Adrenal gland (tissue), 12 donors: ENCODE data around the gene CYP26A1. TPM values are rescaled to one million over a fixed set of nuclear protein-coding genes. Genes with fewer than 3 reads are reported as not detected.

ENCODE experiments used
- DNase-seq, 7 donors: peaks; one replicate each; pipeline ENCODE4 v3.0.0-alpha.2; 2019 to 2020
- H3K27ac ChIP-seq, 5 donors: fragments of 200-600 bp; sonication (generic) in 4 of 5; 1 replicate in 3 of 5; 2 replicates in 2 of 5; pipeline versions ENCODE4 v1.5.1 to v1.8.0; 2016 to 2020; ENCODE audit warnings: mild to moderate bottlenecking in 1 of 5
- H3K27me3 ChIP-seq: fragments of 200-600 bp; 2 replicates; pipeline ENCODE4 v1.8.0; 2021
- H3K36me3 ChIP-seq, 2 donors: fragments of 200-600 bp; replicated peaks in 1 of 2; 1 replicate in 1 of 2; 2 replicates in 1 of 2; pipeline versions ENCODE4 v1.5.1 to v1.8.0; 2018 to 2022
- H3K4me1 ChIP-seq, 2 donors: fragments of 200-600 bp; replicated peaks in 1 of 2; 1 replicate in 1 of 2; 2 replicates in 1 of 2; pipeline versions ENCODE4 v1.5.1 to v1.8.0; 2018 to 2021
- H3K4me3 ChIP-seq, 4 donors: fragments of 200-600 bp; sonication (generic) in 3 of 4; one replicate each; pipeline ENCODE4 v1.5.1; 2016 to 2018
- H3K9me3 ChIP-seq, 3 donors: fragments of 200-600 bp; sonication (generic) in 1 of 3; replicated peaks in 1 of 3; 1 replicate in 2 of 3; 2 replicates in 1 of 3; pipeline versions ENCODE4 v1.5.1 to v1.8.0; 2016 to 2021
- CTCF ChIP-seq, 6 experiments: fragments of 450-650 bp in 4 of 6; fragments of 200-600 bp in 2 of 6; sonication (generic) in 1 of 6; IDR thresholded peaks; 1 replicate in 5 of 6; 2 replicates in 1 of 6; pipeline versions ENCODE4 v1.5.1 to v1.8.0; 2016 to 2021; ENCODE audit warnings: antibody characterized with exemption in 6 of 6, mild to moderate bottlenecking in 2 of 6, moderate library complexity in 1 of 6
- POLR2A ChIP-seq, 2 donors: fragments of 450-650 bp; IDR thresholded peaks; one replicate each; pipeline ENCODE4 v1.6.1; 2017; ENCODE audit warnings: antibody characterized with exemption in 2 of 2, mild to moderate bottlenecking in 2 of 2, moderate library complexity in 1 of 2
- WGBS, 4 donors: extraction: QIAGEN DNeasy Blood & Tissue Kit in 2 of 4; methylation state at CpG; one replicate each; pipeline versions ENCODE4 v1.1.5 to v1.1.7; 2013 to 2017; 5-methylcytosine and 5-hydroxymethylcytosine counted together
- intact Hi-C, 2 donors: fragments of 100-400 bp; cut with DNase I; formaldehyde crosslinking; loops; one replicate each; pipeline versions ENCODE4 v1.14.1 to v1.15.0; 2022 to 2023
- polyA plus RNA-seq, 3 donors: library from polyadenylated mRNA; stranded (reverse); fragments of 200-250 nt in 2 of 3; fragments of 350-450 nt in 1 of 3; fragmentation: Illumina TruSeq in 1 of 3; extraction: RNeasy Lipid Tissue Mini Kit (QIAGEN cat#74804) in 1 of 3; gene quantifications; one replicate each; pipeline ENCODE4 v1.2.3, GENCODE V29; 2013 to 2014
- total RNA-seq, 9 donors: library from RNA; depleted of rRNA in 4 of 9; stranded (reverse); fragments of >200 nt in 4 of 9; fragments of 120-200 nt in 1 of 9; fragmentation: NEBNext Ultra II Directional in 1 of 9; extraction: Animal tissue kit (Norgen Biotek cat#: 25700) in 1 of 9; gene quantifications; one replicate each; pipeline versions ENCODE4 v1.1.0 to v1.2.4, GENCODE V29; 2013 to 2023
- donor health status: healthy with polysubstance abuse.
- donor health status: Bipolar disorder and iron deficiency.
- donor health status: DM: yes; HTN: yes; CAD: no.
- donor health status: DM: no; HTN: no; CAD: no.
- donor health status: DM: no; HTN: no; CAD: no.
- donor health status: DM: yes; HTN: yes; CAD: no.

Gene CYP26A1
- total and polyA plus RNA-seq, 12 donors = 0.06 to 4.2 (median 0.42) TPM; not detected in 4

GRCh38 chr10:93064874-93065660, 8.6 kb upstream of the CYP26A1 start:
- TF ChIP-seq POLR2A (IDR thresholded peaks at IDR 0.05) (no peak), CTCF (IDR thresholded peaks at IDR 0.05) (no peak)
- H3K4me1 ChIP-seq = peaks cover 0 to 18% of the 10 kb centered on the region in 2 donors
- H3K27ac ChIP-seq = no peak overlapping the region
- H3K9me3 ChIP-seq = no peaks in the 10 kb centered on the region
- DNase-seq = no peak
- H3K27me3 ChIP-seq = peaks cover 62% of the 10 kb centered on the region
- 79 to 88% (median 85%) methylated on average over 10 to 12 of the region's 12 CpGs for WGBS, 4 donors
- intact Hi-C loops = no loop called here
- H3K4me3 ChIP-seq = no peak overlapping the region
- no peaks in the 10 kb centered on the region for H3K36me3 ChIP-seq

GRCh38 chr10:93065675-93066543, 7.8 kb upstream of the CYP26A1 start:
- no peak for DNase-seq
- Histone ChIP-seq H3K27me3 (peaks cover 62% of the 10 kb centered on the region), H3K4me3 (no peak overlapping the region), H3K27ac (no peak overlapping the region), H3K4me1 (peaks cover 0 to 18% of the 10 kb centered on the region in 2 donors), H3K36me3 (no peaks in the 10 kb centered on the region), H3K9me3 (no peaks in the 10 kb centered on the region)
- intact Hi-C loops = no loop called here
- WGBS, 4 donors = 13 to 39% (median 16%) methylated on average over 23 to 81 of the region's 81 CpGs
- TF ChIP-seq CTCF (IDR thresholded peaks at IDR 0.05) (no peak), POLR2A (IDR thresholded peaks at IDR 0.05) (no peak)

GRCh38 chr10:93066544-93066913, 7.2 kb upstream of the CYP26A1 start:
- WGBS, 4 donors = 21 to 35% (median 34%) methylated on average over 11 of the region's 11 CpGs
- TF ChIP-seq CTCF (IDR thresholded peaks at IDR 0.05) = no peak
- no peak for TF ChIP-seq POLR2A (IDR thresholded peaks at IDR 0.05)
- Histone ChIP-seq H3K27ac (no peak overlapping the region), H3K9me3 (no peaks in the 10 kb centered on the region), H3K4me1 (peaks cover 0 to 18% of the 10 kb centered on the region in 2 donors), H3K27me3 (peaks cover 62% of the 10 kb centered on the region), H3K4me3 (no peak overlapping the region), H3K36me3 (no peaks in the 10 kb centered on the region)
- intact Hi-C loops = no loop called here
- no peak for DNase-seq
